Measurements from ENCODE around the gene RNU6-9. TPM values are rescaled to one million over a fixed set of nuclear protein-coding genes. Genes with fewer than 3 reads are reported as not detected.
A peak's percentile ranks its signal among the peaks of the same experiment; 100 is the strongest.

The RNU6-9 gene
- total and polyA plus RNA-seq, 2 of the 13 experiments (the other 11 are each of a cell fraction or from before 2014, with no cell fraction given) = under 0.01 TPM; not detected in 1

DNA sequence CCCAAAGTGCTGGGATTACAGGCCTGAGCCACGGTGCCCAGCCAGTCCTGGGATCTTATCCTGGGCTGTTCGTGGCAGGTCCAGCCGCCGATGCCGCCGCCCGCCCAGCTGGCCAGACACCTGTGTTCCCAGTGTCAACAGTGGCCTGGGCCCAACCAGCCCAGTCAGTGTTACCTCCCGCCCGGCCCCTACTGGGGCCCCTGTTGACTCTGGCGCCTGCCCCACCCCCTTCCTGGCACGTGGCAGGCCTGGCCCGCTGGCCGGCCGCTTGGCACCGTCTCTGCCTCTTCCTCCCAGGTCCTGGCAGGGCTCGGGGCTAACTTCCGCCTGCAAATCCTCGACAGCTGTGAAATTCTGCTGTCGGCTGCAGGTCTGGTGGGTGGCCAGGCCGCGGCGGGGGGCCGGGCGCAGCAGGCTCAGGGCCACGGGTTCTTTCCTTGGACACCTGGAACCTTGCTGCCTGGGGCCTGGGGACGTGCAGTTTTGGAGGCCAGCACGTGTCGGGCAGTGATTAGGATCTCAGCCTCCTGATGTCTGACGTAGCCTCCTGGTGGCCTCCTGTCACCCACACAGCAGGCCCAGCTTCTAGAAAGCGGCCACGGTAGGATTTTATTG lies 41.7 kb downstream of the RNU6-9 start (continued):
- TF ChIP-seq, protein P1, sequence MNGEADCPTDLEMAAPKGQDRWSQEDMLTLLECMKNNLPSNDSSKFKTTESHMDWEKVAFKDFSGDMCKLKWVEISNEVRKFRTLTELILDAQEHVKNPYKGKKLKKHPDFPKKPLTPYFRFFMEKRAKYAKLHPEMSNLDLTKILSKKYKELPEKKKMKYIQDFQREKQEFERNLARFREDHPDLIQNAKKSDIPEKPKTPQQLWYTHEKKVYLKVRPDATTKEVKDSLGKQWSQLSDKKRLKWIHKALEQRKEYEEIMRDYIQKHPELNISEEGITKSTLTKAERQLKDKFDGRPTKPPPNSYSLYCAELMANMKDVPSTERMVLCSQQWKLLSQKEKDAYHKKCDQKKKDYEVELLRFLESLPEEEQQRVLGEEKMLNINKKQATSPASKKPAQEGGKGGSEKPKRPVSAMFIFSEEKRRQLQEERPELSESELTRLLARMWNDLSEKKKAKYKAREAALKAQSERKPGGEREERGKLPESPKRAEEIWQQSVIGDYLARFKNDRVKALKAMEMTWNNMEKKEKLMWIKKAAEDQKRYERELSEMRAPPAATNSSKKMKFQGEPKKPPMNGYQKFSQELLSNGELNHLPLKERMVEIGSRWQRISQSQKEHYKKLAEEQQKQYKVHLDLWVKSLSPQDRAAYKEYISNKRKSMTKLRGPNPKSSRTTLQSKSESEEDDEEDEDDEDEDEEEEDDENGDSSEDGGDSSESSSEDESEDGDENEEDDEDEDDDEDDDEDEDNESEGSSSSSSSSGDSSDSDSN (CRISPR knock-in tag; IDR thresholded peaks at IDR 0.05) = peak; percentile 96
- TF ChIP-seq EEA1 (CRISPR knock-in tag; IDR thresholded peaks at IDR 0.05; ENCODE audit: borderline replicate concordance) (no peak; the same call in 1 of the 2 replicates), ATF7 (IDR thresholded peaks at IDR 0.05) (no peak), ATF7 (CRISPR knock-in tag; IDR thresholded peaks at IDR 0.05) (peak; percentile 72), CEBPB (IDR thresholded peaks at IDR 0.05; ENCODE audit: borderline replicate concordance, low read depth, low read length) (no peak), GABPA (IDR thresholded peaks at IDR 0.05; ENCODE audit: low read depth, low read length) (no peak), GABPA (CRISPR knock-in tag; IDR thresholded peaks at IDR 0.05; ENCODE audit: low read depth) (peak; percentile 74), ZNF317 (CRISPR knock-in tag; IDR thresholded peaks at IDR 0.05) (peak; percentile 94), KDM5B (CRISPR knock-in tag; IDR thresholded peaks at IDR 0.05; ENCODE audit: borderline replicate concordance) (peak; percentile 88; the same call in 1 of the 2 replicates), HDAC1 (CRISPR knock-in tag; IDR thresholded peaks at IDR 0.05) (peak; percentile 89), HMG20A (CRISPR knock-in tag; IDR thresholded peaks at IDR 0.05; ENCODE audit: borderline replicate concordance) (peak; percentile 69), ZNF768 (CRISPR knock-in tag; IDR thresholded peaks at IDR 0.05) (peak; percentile 70; the same call in 1 of the 2 replicates), GZF1 (CRISPR knock-in tag; IDR thresholded peaks at IDR 0.05) (no peak), RXRA (CRISPR knock-in tag; IDR thresholded peaks at IDR 0.05) (peak; percentile 95), NR0B2 (CRISPR knock-in tag; IDR thresholded peaks at IDR 0.05) (peak; percentile 87; the same call in 1 of the 2 replicates), ZSCAN29 (CRISPR knock-in tag; conservative IDR thresholded peaks at IDR 0.05) (0 out of 2 replicates have a peak, but pooled peaks have one; percentile 36), GATAD1 (CRISPR knock-in tag; IDR thresholded peaks at IDR 0.05) (peak; percentile 71), ZNF12 (CRISPR knock-in tag; IDR thresholded peaks at IDR 0.05) (peak; percentile 43)
- TF ChIP-seq, protein P2, sequence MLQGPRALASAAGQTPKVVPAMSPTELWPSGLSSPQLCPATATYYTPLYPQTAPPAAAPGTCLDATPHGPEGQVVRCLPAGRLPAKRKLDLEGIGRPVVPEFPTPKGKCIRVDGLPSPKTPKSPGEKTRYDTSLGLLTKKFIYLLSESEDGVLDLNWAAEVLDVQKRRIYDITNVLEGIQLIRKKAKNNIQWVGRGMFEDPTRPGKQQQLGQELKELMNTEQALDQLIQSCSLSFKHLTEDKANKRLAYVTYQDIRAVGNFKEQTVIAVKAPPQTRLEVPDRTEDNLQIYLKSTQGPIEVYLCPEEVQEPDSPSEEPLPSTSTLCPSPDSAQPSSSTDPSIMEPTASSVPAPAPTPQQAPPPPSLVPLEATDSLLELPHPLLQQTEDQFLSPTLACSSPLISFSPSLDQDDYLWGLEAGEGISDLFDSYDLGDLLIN (CRISPR knock-in tag; IDR thresholded peaks at IDR 0.05; ENCODE audit: borderline replicate concordance) = peak; percentile 96
- TF ChIP-seq, protein P3, sequence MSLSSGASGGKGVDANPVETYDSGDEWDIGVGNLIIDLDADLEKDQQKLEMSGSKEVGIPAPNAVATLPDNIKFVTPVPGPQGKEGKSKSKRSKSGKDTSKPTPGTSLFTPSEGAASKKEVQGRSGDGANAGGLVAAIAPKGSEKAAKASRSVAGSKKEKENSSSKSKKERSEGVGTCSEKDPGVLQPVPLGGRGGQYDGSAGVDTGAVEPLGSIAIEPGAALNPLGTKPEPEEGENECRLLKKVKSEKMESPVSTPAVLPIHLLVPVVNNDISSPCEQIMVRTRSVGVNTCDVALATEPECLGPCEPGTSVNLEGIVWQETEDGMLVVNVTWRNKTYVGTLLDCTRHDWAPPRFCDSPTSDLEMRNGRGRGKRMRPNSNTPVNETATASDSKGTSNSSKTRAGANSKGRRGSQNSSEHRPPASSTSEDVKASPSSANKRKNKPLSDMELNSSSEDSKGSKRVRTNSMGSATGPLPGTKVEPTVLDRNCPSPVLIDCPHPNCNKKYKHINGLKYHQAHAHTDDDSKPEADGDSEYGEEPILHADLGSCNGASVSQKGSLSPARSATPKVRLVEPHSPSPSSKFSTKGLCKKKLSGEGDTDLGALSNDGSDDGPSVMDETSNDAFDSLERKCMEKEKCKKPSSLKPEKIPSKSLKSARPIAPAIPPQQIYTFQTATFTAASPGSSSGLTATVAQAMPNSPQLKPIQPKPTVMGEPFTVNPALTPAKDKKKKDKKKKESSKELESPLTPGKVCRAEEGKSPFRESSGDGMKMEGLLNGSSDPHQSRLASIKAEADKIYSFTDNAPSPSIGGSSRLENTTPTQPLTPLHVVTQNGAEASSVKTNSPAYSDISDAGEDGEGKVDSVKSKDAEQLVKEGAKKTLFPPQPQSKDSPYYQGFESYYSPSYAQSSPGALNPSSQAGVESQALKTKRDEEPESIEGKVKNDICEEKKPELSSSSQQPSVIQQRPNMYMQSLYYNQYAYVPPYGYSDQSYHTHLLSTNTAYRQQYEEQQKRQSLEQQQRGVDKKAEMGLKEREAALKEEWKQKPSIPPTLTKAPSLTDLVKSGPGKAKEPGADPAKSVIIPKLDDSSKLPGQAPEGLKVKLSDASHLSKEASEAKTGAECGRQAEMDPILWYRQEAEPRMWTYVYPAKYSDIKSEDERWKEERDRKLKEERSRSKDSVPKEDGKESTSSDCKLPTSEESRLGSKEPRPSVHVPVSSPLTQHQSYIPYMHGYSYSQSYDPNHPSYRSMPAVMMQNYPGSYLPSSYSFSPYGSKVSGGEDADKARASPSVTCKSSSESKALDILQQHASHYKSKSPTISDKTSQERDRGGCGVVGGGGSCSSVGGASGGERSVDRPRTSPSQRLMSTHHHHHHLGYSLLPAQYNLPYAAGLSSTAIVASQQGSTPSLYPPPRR (CRISPR knock-in tag; IDR thresholded peaks at IDR 0.05; ENCODE audit: borderline replicate concordance) = peak; percentile 93
- TF ChIP-seq, protein P4, sequence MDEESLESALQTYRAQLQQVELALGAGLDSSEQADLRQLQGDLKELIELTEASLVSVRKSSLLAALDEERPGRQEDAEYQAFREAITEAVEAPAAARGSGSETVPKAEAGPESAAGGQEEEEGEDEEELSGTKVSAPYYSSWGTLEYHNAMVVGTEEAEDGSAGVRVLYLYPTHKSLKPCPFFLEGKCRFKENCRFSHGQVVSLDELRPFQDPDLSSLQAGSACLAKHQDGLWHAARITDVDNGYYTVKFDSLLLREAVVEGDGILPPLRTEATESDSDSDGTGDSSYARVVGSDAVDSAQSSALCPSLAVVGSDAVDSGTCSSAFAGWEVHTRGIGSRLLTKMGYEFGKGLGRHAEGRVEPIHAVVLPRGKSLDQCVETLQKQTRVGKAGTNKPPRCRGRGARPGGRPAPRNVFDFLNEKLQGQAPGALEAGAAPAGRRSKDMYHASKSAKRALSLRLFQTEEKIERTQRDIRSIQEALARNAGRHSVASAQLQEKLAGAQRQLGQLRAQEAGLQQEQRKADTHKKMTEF (CRISPR knock-in tag; IDR thresholded peaks at IDR 0.05) = peak; percentile 98

All from HepG2 (cell line).